ENCODE results near the gene CHRM2.

- no peak for TF ChIP-seq ZFX (IDR thresholded peaks at IDR 0.05; ENCODE audit: borderline replicate concordance)
- no peak for TF ChIP-seq CTCF (IDR thresholded peaks at IDR 0.05)
Observed at GRCh38 chr7:137038706-137039105, 170.3 kb downstream of the CHRM2 start.
